Right cardiac atrium (tissue), 5 donors: ENCODE data around the gene GNE. TPM values are rescaled to one million over a fixed set of nuclear protein-coding genes. Genes with fewer than 3 reads are reported as not detected.
"Not testable (repeated sequence)": the region's sequence is repeated elsewhere in the genome, so short reads cannot be mapped to it uniquely, and the experiment has no call there.

ENCODE experiments used
- ATAC-seq, 2 donors: fragments of 200-7000 bp; cut with Tn5 transposase; one replicate each; pipeline versions ENCODE4 v1.8.0 to v1.9.1; 2020; ENCODE audit warnings: moderate library complexity in 2 of 2, mild to moderate bottlenecking in 1 of 2
- DNase-seq, 3 donors: peaks; one replicate each; pipeline ENCODE4 v3.0.0-alpha.2; 2020
- H3K27ac ChIP-seq: one replicate; pipeline ENCODE4 v1.5.1; 2013; ENCODE audit warnings: mild to moderate bottlenecking, low read length, control low read depth, moderate library complexity
- H3K27me3 ChIP-seq: one replicate; pipeline ENCODE4 v1.6.1; 2013; ENCODE audit not compliant: control insufficient read depth, insufficient read depth
- H3K4me1 ChIP-seq: one replicate; pipeline ENCODE4 v1.6.1; 2013; ENCODE audit warnings: low read length; ENCODE audit not compliant: control insufficient read depth, insufficient read depth
- H3K4me3 ChIP-seq: one replicate; pipeline ENCODE4 v1.5.1; 2013; ENCODE audit warnings: low read length, control low read depth
- H3K9me3 ChIP-seq: one replicate; pipeline ENCODE4 v1.6.1; 2013; ENCODE audit warnings: low read length; ENCODE audit not compliant: control insufficient read depth
- WGBS: extraction: QIAGEN DNeasy Blood & Tissue Kit; methylation state at CpG from one replicate; pipeline ENCODE4 v1.1.7; 2013; 5-methylcytosine and 5-hydroxymethylcytosine counted together
- intact Hi-C, 4 donors: fragments of 100-400 bp; cut with DNase I; formaldehyde crosslinking; loops; one replicate each; pipeline versions ENCODE4 v1.11.0 to v1.14.0; 2022 to 2023
- polyA plus RNA-seq: library from polyadenylated mRNA; stranded (reverse); fragments of 200-250 nt; gene quantifications from one replicate; pipeline ENCODE4 v1.2.3, GENCODE V29; 2013
- total RNA-seq, 4 donors: library from RNA; stranded (reverse); fragmentation: NEBNext Ultra II Directional; extraction: Animal tissue kit (Norgen Biotek cat#: 25700); gene quantifications; one replicate each; pipeline ENCODE4 v1.2.1, GENCODE V29; 2021
- donor health status: healthy with polysubstance abuse.
- donor health status: DM: no; HTN: yes; CAD: no.
- donor health status: DM: no; HTN: no; CAD: no.
- donor health status: DM: no; HTN: yes; CAD: no; lungs with severe emphysema.
- donor health status: DM: yes; HTN: yes; CAD: no.

Gene GNE
- total and polyA plus RNA-seq, 5 donors = 7.7 to 16.7 (median 14.0) TPM

DNA sequence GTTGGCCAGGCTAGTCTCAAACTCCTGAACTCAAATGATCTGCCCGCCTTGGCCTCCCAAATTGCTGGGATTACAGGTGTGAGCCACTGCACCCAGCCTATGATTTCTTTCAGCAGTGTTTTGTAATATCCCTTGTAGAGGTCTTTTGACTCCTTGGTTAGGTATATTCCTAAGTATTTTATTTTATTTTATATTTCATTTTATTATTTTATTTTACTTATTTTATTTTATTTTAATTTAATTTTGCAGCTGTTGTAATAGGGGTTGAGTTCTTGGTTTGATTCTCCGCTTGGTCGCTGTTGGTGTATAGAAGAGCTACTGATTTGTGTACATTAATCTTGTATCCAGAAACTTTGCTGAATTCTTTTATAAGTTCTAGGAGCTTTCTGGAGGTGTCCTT is 18.6 kb downstream of the GNE start:
- intact Hi-C loops = loop anchor here in 1 of 4 donors (10.0 kb wide), 1 partner anchor 95 kb away; no protein-coding TSS in a partner anchor
- H3K27ac ChIP-seq, H3K4me3 ChIP-seq, H3K9me3 ChIP-seq, ATAC-seq, DNase-seq, H3K4me1 ChIP-seq, H3K27me3 ChIP-seq: not testable (repeated sequence)
- WGBS = 99% methylated on average over 3 of the region's 3 CpGs

DNA sequence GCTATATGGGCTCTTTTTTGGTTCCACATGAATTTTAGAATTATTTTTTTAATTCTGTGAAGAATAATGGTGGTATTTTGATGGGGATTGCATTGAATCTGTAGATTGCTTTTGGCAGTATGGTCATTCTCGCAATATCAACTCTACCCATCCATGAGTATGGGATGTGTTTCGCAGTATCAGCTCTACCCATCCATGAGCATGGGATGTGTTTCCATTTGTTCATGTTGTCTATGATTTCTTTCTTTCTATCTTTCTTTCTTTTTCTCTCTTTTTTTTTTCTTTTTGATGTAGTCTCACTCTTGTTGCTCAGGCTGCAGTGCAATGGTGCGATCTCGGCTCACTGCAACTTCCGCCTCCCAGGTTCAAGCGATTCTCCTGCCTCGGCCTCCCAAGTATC is 19.0 kb downstream of the GNE start:
- H3K4me3 ChIP-seq, ATAC-seq, H3K27me3 ChIP-seq, DNase-seq, intact Hi-C loops, H3K4me1 ChIP-seq, H3K27ac ChIP-seq, H3K9me3 ChIP-seq: not testable (repeated sequence)
- 98% methylated on average over 7 of the region's 7 CpGs for WGBS

DNA sequence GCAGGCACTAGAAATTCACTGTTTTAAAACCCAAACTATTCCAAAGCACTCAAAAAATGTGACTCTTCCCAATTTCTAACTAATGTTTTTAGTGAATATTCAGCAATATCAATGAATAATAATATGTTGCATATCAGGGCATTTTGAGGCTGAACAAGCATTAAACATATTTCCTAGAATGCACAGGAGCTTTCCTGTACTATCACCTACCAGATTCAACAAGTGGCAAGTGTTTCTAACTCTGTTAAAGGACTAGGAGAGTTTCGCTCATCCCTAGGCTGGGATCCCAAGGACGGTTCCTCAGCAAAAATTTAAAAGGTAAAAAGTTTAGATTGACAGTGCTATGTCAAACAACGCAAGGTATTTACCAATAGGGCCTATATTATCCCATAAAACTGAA is 21.0 kb downstream of the GNE start:
- no peak overlapping the region for H3K27ac ChIP-seq
- ATAC-seq (no peak), DNase-seq (no peak)
- intact Hi-C loops = no loop called here
- H3K9me3 ChIP-seq = no peaks in the 10 kb centered on the region
- no peaks in the 10 kb centered on the region for H3K27me3 ChIP-seq
- no peak overlapping the region for H3K4me3 ChIP-seq
- 95% methylated on average over 3 of the region's 3 CpGs for WGBS
- no peaks in the 10 kb centered on the region for H3K4me1 ChIP-seq

DNA sequence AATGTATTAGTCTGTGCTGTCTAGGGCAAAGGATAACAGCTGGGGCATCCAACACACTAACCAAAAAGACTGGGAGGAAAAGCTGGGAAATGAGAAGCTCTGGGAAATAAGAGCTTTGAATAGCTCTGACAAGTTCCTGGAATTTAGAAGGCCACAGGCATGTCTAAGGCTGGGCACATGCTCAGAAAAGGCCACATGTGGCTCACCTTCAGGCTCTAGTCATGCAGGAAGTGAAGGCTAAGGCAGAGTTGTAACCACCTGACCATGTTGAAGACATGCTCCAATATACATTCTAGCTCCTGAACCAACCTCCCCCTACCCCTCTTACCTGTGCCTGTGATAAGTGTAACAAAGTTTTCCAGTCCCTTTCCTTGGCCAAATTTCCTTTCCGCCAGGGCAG is 35.8 kb downstream of the GNE start:
- Histone ChIP-seq H3K27ac (no peak overlapping the region), H3K4me1 (no peaks in the 10 kb centered on the region), H3K27me3 (no peaks in the 10 kb centered on the region), H3K4me3 (no peak overlapping the region), H3K9me3 (no peaks in the 10 kb centered on the region)
- intact Hi-C loops = no loop called here
- WGBS = 95% methylated on average over 1 of the region's 1 CpG
- DNase-seq (no peak), ATAC-seq (no peak)

DNA sequence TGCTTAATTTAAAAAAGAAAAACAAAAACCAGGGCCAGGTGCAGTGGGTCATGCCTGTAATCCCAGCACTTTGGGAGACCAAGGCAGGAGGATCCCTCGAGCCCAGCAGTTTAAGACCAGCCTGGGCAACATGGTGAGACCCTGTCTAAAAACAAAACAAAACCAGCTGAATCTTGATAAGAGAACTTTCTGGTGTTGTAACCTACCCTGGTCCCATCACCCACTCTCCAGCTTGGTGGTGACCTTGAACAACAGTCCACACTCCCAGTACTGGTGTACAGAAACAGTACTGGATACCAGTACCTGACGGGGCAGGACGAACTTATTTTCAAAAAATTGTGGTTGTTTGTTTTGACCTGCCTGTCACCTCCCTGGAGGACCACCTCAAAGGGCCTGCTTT is 36.6 kb downstream of the GNE start:
- no peak overlapping the region for H3K27ac ChIP-seq
- no peak for DNase-seq
- WGBS = 96% methylated on average over 3 of the region's 3 CpGs
- no peaks in the 10 kb centered on the region for H3K4me1 ChIP-seq
- intact Hi-C loops = no loop called here
- ATAC-seq = no peak
- no peak overlapping the region for H3K4me3 ChIP-seq
- H3K27me3 ChIP-seq = no peaks in the 10 kb centered on the region
- H3K9me3 ChIP-seq = no peaks in the 10 kb centered on the region

DNA sequence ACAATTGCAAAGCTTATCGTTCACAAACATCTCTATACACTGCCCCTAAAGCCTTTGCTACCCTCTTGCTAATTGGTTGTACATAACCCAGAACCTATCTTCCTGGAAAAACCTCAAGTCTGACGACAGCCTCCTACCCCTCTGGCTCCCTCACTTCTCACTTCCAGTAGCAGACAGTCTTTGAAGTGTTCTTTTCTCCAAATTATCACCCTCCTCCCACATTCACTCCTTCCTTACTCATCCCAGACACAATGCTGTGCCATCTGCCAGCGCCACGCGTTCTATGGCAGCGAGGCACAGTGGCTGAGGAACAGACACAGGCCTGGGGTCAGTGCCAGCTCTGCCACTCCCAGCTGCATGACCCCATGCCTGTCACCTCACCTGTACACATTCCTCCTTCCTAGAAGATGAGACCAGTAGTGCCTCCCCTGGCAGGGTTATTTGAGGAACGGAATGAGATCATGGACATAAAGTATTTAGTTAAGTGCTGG is 39.8 kb downstream of the GNE start:
- H3K9me3 ChIP-seq = no peaks in the 10 kb centered on the region
- H3K4me3 ChIP-seq = no peak overlapping the region
- 86% methylated on average over 7 of the region's 7 CpGs for WGBS
- H3K4me1 ChIP-seq = peaks cover 5% of the 10 kb centered on the region
- no peak for DNase-seq
- no peak for ATAC-seq
- intact Hi-C loops = no loop called here
- H3K27me3 ChIP-seq = no peaks in the 10 kb centered on the region
- H3K27ac ChIP-seq = no peak overlapping the region

DNA sequence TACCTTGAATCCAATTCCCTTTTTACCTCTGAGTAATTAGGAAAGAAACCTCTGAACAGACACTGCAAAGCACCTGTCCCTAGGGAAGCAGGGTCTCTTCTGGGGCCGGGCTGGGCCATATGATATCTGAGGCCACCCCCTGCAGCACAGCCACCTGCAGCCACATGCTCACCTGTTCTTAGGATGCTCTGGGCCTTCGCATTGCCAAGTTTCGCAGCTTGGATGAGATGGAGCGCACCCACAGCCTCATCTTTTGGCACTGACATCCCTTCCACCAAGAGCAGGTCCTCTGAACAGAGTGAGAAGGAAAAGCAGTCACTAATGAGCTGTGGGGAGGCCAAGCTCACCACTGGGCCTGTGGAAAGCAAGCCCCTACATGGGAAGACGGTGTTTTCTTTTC is 40.2 kb downstream of the GNE start:
- WGBS = 92% methylated on average over 5 of the region's 5 CpGs
- ATAC-seq = no peak
- no peak for DNase-seq
- H3K9me3 ChIP-seq = no peaks in the 10 kb centered on the region
- intact Hi-C loops = no loop called here
- H3K27me3 ChIP-seq = no peaks in the 10 kb centered on the region
- peaks cover 9% of the 10 kb centered on the region for H3K4me1 ChIP-seq
- H3K27ac ChIP-seq = no peak overlapping the region
- no peak overlapping the region for H3K4me3 ChIP-seq

DNA sequence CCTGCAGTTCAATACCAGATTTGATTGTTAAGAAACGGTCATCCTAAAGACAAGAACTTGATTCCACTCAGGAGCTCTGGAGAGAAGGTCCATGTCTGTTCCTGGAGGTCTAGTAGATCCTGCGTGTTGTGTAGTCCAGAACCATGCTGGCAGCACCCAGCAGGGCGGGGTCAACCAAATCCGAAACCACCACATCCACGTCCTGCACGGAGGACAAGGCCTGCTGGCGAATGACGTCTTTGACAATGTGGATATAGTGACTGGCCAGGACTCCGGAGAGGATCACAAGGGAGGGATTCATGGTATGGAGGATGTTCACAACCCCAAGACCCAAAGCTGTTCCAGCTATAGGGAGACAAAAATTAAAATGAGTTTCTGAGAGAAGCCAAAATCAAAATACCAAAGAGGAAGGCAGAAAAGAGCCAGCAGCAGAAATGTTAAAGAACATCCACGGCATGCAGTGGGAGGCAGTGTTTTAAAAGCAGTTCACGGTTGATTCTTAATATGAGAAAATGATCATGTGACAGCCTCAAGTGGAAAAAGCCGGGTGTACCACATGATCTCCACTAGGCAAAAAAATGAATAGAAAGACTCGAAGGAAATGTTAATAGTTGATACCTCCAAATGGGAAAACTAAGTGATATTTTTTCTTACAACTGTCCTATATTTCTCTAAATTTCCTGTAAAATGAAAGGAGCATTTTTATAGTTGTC is 40.8 kb downstream of the GNE start:
- peaks cover 11% of the 10 kb centered on the region for H3K4me1 ChIP-seq
- no peak overlapping the region for H3K4me3 ChIP-seq
- intact Hi-C loops = no loop called here
- ATAC-seq = peak in 1 of 2 donors; percentile 25
- H3K27ac ChIP-seq = no peak overlapping the region
- H3K27me3 ChIP-seq = no peaks in the 10 kb centered on the region
- WGBS = 65% methylated on average over 13 of the region's 13 CpGs
- DNase-seq = peak in 1 of 3 donors; percentile 65
- H3K9me3 ChIP-seq = no peaks in the 10 kb centered on the region

DNA sequence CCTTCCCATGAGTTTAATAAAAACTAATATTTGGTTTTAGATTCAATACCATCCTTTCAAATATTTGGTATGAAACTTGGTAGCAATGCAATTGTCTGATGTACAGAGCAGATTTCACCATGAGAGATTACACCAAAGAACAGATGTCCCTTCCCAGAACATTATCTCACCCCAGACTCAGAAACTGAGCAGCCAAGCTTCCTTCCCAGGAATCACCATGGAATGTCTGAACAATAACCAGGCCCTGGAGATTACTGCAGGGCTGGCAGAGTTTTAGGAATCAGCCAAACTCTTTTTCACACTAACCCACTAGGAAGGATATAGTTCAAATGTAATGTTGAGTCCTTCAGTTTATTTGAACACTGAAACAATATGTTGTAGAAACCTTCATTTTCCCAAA is 43.7 kb downstream of the GNE start:
- no peaks in the 10 kb centered on the region for H3K9me3 ChIP-seq
- no peak overlapping the region for H3K27ac ChIP-seq
- H3K27me3 ChIP-seq = no peaks in the 10 kb centered on the region
- H3K4me1 ChIP-seq = peaks cover 26% of the 10 kb centered on the region
- intact Hi-C loops = no loop called here
- H3K4me3 ChIP-seq = no peak overlapping the region
- DNase-seq = no peak
- peak; percentile 44 to 58 for ATAC-seq

DNA sequence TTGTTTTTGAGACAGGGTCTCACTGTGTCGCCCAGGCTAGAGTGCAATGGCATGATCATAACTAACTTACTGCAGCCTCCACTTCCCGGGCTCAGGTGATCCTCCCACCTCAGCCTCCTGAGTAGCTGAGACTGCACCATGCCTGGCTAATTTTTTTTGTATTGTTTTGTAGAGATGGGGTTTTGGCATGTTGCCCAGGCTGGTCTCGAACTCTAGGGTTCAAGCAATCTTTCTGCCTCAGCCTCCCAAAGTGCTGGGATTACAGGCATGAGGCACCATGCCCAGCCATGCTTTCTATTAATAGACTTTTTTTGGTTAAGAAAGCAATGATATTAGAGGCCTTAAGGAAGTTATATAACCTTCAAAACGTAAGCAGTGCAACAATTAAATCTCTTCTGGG is 44.3 kb downstream of the GNE start:
- no peak overlapping the region for H3K27ac ChIP-seq
- no peaks in the 10 kb centered on the region for H3K9me3 ChIP-seq
- no peaks in the 10 kb centered on the region for H3K27me3 ChIP-seq
- WGBS = 53% methylated on average over 4 of the region's 4 CpGs
- DNase-seq (peak in 1 of 3 donors; percentile 65), ATAC-seq (no peak)
- intact Hi-C loops = no loop called here
- no peak overlapping the region for H3K4me3 ChIP-seq
- H3K4me1 ChIP-seq = peaks cover 26% of the 10 kb centered on the region

DNA sequence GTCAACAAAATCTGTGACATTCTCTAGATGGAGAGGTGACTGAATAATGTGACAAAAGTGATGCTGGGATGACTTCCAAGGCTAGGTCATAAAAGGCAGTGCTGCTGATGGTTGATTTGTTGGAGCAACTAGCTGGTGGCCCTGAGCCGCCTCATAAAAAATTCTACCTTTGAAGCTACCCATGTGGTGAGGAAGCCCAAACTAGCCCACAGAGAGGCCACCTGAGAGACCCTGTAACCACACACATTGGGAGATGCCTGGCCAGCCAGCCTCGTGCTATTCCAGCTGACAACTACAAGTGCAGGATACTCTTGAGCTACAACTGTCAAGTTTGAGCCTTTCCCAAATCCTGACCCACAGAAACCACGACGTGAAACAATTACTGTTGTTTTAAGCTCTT is 44.9 kb downstream of the GNE start:
- Histone ChIP-seq H3K27me3 (no peaks in the 10 kb centered on the region), H3K27ac (peak overlapping the region; percentile 25), H3K4me1 (peaks cover 29% of the 10 kb centered on the region), H3K9me3 (no peaks in the 10 kb centered on the region), H3K4me3 (no peak overlapping the region)
- no peak for ATAC-seq
- intact Hi-C loops = no loop called here
- WGBS = 76% methylated on average over 4 of the region's 4 CpGs
- DNase-seq = no peak

DNA sequence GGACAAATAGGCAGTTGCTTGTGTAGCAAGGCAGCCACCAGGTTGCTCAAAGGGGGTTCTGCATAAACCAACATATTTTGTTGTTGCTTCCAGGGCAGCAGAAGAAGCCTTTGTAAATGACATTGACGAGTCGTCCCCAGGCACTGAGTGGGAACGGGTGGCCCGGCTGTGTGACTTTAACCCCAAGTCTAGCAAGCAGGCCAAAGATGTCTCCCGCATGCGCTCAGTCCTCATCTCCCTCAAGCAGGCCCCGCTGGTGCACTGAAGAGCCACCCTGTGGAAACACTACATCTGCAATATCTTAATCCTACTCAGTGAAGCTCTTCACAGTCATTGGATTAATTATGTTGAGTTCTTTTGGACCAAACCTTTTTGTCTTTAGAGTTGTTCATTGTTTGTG is 46.7 kb downstream of the GNE start:
- Histone ChIP-seq H3K27me3 (no peaks in the 10 kb centered on the region), H3K9me3 (no peaks in the 10 kb centered on the region), H3K27ac (no peak overlapping the region), H3K4me3 (no peak overlapping the region), H3K4me1 (peaks cover 38% of the 10 kb centered on the region)
- DNase-seq (no peak), ATAC-seq (no peak)
- intact Hi-C loops = no loop called here
- WGBS = 61% methylated on average over 7 of the region's 7 CpGs
